GM21786 (cell line): ENCODE results near the gene MTPN.

Experiments used
- ATAC-seq: cut with Tn5 transposase; IDR thresholded peaks from one replicate; pipeline ENCODE4 v1.9.1; 2021; ENCODE audit not compliant: unreplicated experiment

The MTPN gene

GRCh38 chr7:135958173-135958572 is 19.0 kb downstream of the MTPN start:
- no peak for ATAC-seq

GRCh38 chr7:135957627-135958026 is 19.5 kb downstream of the MTPN start:
- no peak for ATAC-seq

GRCh38 chr7:135956393-135956792 is 20.8 kb downstream of the MTPN start:
- ATAC-seq = no peak

GRCh38 chr7:135950972-135951371 is 26.2 kb downstream of the MTPN start:
- no peak for ATAC-seq

DNA sequence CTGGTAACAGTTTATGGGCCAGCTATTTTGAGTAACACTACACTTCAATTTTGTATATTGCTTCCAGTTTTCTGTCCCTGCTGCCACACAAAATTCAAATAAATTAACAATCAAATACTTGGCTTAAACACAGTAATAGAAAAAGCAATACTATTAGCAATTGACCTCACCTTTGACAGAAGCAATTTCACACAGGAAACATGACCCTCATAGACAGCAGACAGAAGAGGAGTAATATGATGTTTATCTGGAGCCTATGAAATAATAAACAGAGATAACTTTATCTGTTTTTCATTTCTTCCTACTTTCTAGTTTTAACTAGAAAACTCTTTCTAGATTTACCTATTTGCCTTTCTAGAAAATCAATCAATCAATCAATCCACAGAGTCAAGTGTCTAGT is 26.7 kb downstream of the MTPN start:
- no peak for ATAC-seq

- ATAC-seq = no peak
Observed at GRCh38 chr7:135946289-135947055, 30.7 kb downstream of the MTPN start.

DNA sequence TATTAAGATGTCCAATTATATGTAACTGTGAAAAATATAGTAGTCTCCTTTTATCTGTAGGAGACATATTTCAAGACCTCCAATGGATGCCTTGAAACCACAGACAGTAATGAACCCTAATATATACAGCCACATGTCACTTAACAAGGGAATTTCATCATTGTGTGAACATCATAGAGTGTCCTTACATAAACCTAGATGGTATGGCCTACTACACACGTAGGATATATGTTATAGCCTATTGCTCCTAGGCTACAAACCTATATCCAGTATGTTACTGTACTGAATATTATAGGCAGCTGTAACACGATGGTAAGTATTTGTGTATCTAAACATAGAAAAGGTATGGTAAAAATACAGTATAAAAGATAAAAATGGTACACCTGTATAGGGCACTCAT is 32.4 kb downstream of the MTPN start:
- no peak for ATAC-seq

- peak; percentile 39 for ATAC-seq
Observed at GRCh38 chr7:135943134-135943879, 33.9 kb downstream of the MTPN start.

DNA sequence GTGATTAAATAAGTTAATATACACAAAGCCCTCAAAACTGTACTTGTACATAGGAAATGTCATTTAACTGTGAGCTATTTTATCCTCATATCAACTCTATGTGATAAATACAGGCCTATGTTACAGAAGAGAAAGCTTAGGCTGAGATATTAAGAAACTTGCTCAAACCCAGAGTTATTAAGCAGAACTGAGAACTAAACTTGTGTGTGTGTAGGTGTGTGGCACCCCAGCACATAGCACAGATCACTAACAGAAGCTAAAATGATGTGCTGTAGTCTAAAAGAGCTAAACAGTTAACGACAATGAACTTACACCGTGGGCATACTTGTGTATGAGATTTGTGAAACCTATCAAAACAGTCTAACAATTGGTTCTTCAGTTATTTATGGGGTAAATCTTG is 34.5 kb downstream of the MTPN start:
- peak; percentile 54 for ATAC-seq

DNA sequence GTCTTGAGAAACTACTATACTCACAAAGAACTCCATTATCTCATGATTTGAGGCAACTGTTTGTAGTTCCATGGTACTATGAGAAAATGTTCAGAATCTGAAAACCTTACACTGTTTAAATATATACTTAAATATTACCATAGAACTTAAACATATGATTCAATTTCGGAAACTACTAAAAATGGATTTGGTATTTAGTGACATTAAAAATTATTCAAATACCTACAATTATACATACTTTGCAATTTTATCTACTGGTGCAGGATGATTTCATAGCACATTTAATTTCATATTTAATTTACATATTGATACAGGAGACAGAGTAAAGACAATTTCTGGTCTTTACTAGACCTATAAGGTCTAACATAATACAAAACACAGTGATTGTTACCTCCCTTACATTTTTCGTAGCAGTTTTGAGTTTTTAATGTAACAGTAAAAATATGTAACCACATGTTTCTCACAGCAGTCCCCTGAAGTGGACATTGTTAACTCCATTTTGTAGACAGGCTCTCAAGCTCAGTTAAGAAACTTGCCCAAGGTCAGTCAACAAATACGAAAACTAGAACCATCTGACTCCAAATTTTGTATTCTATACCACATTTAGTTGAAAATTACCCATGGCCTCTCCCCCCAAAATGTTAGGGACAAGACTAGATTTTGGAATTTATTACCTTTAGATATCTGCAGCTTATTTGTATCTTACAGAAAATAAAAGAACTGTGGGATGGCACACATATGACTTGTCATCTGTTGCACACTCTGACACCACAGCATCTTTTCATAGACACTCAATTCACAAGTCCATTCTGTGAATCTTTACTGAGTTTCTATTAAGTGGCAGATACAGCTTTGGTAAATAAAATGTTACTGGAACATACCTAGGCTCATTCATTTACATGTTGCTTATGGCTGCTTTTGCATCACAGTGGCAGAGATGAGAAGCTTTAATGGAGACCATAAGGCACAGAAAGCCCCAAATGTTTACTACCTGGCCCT is 36.8 kb downstream of the MTPN start:
- no peak for ATAC-seq

DNA sequence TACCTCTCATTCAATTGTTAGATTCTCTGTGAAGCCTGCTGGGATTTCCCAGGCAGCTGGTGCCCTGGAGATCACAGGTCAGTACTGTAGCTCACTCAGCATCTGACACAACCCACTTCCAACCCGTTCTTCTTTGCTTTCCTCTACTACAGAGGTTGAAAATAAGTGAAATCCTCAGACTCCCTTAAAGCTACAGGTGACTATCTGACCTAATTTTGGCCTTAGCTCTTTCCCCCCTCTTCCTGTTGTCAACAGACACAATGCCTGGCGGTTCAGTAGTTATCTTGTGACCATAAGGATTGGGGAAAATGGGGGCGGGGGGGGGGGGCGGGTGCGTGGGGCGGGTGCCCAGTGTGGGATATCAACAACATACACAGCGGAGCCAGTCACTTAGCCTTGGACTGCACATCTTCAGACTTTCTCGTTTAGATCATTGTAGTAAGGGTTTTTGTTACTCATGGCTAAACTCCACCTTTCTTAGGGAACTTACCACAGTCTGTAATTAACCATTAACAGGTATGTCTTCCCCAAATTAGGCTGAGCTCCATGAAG is 37.8 kb downstream of the MTPN start:
- ATAC-seq = no peak

DNA sequence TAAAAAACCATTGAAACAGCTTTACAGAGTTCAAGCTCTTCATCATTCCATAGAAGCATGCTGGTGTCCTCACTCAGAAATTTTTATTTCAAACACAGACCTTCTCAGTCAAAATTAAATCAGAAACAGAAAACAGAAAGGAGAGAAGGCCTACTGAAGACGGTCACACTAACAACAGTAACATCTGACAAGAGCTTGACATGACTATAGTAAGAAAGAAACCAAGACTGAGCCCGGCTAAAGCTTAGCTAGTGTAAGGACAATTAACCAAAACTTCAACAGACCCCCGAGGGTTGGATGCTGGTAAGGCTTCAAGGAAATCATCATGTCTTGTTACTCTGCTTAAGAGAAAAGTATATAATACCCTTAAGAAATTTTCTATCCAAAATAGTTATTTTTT is 38.6 kb downstream of the MTPN start:
- ATAC-seq = peak; percentile 66

DNA sequence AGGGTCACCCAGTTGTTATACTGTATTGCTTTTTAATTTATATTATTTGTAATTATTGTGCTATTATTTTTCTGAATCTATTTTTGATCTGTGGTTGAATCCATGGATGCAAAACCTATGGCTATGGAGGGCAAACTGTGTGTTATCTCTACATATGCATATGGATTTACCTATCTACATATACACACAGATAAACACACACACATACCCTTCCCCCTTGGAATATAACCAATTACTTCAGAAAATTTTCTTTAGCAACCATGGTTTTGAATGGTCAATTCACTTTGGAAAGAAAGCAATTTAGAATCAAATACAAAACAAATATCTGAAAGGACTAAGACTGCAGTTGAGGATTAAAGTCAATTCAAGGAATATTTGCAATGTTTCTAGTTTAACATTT is 39.1 kb downstream of the MTPN start:
- no peak for ATAC-seq

- ATAC-seq = no peak
Observed at GRCh38 chr7:135936497-135937217, 40.5 kb downstream of the MTPN start.

DNA sequence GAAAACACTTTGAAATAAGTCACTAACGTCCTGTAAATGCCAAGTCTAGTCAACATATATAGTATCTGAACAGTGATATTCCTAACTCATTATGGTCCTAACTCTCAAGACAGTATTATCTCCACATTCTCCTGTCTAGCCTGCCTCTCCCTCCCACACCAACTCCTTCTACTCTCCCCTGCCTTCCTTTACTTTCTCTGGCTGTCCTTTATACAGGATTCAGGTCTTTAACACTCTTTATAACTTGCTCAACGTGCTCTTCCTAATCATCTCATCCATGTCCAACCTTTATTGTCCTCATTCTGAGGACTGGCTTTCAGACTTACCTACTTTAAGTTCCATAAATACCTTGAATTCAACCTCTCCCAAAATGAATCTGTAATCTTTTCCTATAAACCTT is 42.5 kb downstream of the MTPN start:
- no peak for ATAC-seq

GRCh38 chr7:135933509-135934188 is 43.5 kb downstream of the MTPN start:
- ATAC-seq = no peak

- ATAC-seq = no peak
Observed at GRCh38 chr7:135932131-135932530, 45.0 kb downstream of the MTPN start.

- ATAC-seq = no peak
Observed at GRCh38 chr7:135930565-135931461, 46.3 kb downstream of the MTPN start.

DNA sequence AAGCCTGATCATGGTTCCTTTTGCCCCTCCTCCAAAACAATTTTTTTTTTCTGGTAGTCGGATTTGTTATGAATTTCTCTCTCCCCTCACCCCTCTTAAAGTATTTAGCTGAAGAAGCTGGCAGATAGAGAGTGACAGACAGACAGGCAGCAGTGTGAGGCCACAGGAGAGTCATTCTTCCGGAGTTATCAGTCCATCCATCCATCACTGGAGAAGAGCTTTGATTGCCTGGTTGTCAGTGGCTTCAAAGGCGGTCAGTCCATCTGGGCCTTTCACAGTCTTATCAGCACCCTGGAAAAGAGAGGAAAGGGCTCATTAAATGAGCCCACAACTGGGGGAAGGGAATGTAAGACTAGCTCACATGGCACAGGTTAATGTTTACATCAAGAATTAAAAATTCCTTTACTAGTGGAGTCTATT is 47.4 kb downstream of the MTPN start:
- ATAC-seq = no peak
